ENCODE data around the gene C3orf22.

DNA sequence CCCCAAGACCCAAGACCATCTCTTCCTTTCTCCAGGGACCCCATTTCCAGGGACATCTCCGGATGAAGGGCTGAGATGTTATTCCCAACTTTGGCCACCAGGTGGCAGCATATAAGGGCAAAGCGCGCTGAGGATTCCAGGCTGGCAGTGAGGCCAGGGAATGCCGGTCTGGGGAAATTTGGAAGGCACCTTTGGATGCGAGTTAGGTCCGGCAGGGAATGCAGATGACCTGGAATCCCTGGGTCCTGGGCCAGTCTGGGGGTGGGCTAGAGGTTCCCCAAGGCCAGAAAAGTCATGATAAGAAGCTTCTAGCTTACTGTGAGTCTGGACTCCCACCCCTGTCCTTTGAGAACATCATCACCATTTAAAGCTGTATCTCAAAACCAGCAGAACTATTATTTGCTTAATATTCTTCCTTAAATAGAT, 36.4 kb downstream of the C3orf22 start:
- no peak for TF ChIP-seq EP300 (IDR thresholded peaks at IDR 0.05; ENCODE audit: borderline replicate concordance)
- TF ChIP-seq, protein P1, sequence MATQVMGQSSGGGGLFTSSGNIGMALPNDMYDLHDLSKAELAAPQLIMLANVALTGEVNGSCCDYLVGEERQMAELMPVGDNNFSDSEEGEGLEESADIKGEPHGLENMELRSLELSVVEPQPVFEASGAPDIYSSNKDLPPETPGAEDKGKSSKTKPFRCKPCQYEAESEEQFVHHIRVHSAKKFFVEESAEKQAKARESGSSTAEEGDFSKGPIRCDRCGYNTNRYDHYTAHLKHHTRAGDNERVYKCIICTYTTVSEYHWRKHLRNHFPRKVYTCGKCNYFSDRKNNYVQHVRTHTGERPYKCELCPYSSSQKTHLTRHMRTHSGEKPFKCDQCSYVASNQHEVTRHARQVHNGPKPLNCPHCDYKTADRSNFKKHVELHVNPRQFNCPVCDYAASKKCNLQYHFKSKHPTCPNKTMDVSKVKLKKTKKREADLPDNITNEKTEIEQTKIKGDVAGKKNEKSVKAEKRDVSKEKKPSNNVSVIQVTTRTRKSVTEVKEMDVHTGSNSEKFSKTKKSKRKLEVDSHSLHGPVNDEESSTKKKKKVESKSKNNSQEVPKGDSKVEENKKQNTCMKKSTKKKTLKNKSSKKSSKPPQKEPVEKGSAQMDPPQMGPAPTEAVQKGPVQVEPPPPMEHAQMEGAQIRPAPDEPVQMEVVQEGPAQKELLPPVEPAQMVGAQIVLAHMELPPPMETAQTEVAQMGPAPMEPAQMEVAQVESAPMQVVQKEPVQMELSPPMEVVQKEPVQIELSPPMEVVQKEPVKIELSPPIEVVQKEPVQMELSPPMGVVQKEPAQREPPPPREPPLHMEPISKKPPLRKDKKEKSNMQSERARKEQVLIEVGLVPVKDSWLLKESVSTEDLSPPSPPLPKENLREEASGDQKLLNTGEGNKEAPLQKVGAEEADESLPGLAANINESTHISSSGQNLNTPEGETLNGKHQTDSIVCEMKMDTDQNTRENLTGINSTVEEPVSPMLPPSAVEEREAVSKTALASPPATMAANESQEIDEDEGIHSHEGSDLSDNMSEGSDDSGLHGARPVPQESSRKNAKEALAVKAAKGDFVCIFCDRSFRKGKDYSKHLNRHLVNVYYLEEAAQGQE (IDR thresholded peaks at IDR 0.05; ENCODE audit: low read depth), result no peak
- no peak for TF ChIP-seq CEBPB (IDR thresholded peaks at IDR 0.05)
- TF ChIP-seq TAF1 (IDR thresholded peaks at IDR 0.05; ENCODE audit: low read depth), result no peak
- TF ChIP-seq ZBTB7A (IDR thresholded peaks at IDR 0.05; ENCODE audit: low read depth), result no peak
- peak; percentile 78 for TF ChIP-seq RAD21 (IDR thresholded peaks at IDR 0.05; ENCODE audit: low read depth)
- TF ChIP-seq YY1 (IDR thresholded peaks at IDR 0.05; ENCODE audit: low read depth), result no peak
- TF ChIP-seq, protein P2, sequence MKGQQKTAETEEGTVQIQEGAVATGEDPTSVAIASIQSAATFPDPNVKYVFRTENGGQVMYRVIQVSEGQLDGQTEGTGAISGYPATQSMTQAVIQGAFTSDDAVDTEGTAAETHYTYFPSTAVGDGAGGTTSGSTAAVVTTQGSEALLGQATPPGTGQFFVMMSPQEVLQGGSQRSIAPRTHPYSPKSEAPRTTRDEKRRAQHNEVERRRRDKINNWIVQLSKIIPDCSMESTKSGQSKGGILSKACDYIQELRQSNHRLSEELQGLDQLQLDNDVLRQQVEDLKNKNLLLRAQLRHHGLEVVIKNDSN (IDR thresholded peaks at IDR 0.05), result no peak

All from Ishikawa (cell line).